Tibial artery (tissue), 4 donors: ENCODE measurements around the gene ERBB2.
"Not testable (repeated sequence)": the region's sequence is repeated elsewhere in the genome, so short reads cannot be mapped to it uniquely, and the experiment has no call there.

Experiments used
- DNase-seq, 2 donors: peaks; one replicate each; pipeline ENCODE4 v3.0.0-alpha.2; 2019
- H3K27ac ChIP-seq, 2 donors: fragments of 200-600 bp; sonication (generic) in 1 of 2; 1 replicate in 1 of 2; 2 replicates in 1 of 2; pipeline ENCODE4 v1.5.1; 2018 to 2019; ENCODE audit warnings: mild to moderate bottlenecking in 1 of 2
- H3K27me3 ChIP-seq, 2 donors: fragments of 200-600 bp; sonication (generic) in 1 of 2; one replicate each; pipeline versions ENCODE4 v1.5.1 to v1.6.0; 2016 to 2019
- H3K36me3 ChIP-seq, 3 donors: fragments of 200-600 bp; sonication (generic) in 2 of 3; one replicate each; pipeline ENCODE4 v1.5.1; 2016 to 2019; ENCODE audit warnings: mild to moderate bottlenecking in 2 of 3
- H3K4me1 ChIP-seq, 4 donors: fragments of 200-600 bp; sonication (generic) in 2 of 4; 1 replicate in 3 of 4; 2 replicates in 1 of 4; pipeline ENCODE4 v1.5.1; 2016 to 2019
- H3K4me3 ChIP-seq, 2 donors: fragments of 200-600 bp; sonication (generic) in 1 of 2; 1 replicate in 1 of 2; 2 replicates in 1 of 2; pipeline ENCODE4 v1.5.1; 2018 to 2019; ENCODE audit warnings: mild to moderate bottlenecking in 2 of 2
- H3K9me3 ChIP-seq, 3 donors: fragments of 200-600 bp; sonication (generic) in 1 of 3; one replicate each; pipeline ENCODE4 v1.5.1; 2016 to 2019
- intact Hi-C: fragments of 100-400 bp; cut with DNase I; formaldehyde crosslinking; loops from one replicate; pipeline ENCODE4 v1.15.0; 2023; ENCODE audit warnings: low total_unique reads
- TF ChIP-seq, protein P1 (sequence below), 2 experiments: fragments of 200-600 bp in 1 of 2; fragments of 450-650 bp in 1 of 2; IDR thresholded peaks; one replicate each; pipeline ENCODE4 v1.5.1; 2017 to 2019; ENCODE audit warnings: antibody characterized with exemption in 2 of 2, mild to moderate bottlenecking in 1 of 2, moderate library complexity in 1 of 2

Gene ERBB2

DNA sequence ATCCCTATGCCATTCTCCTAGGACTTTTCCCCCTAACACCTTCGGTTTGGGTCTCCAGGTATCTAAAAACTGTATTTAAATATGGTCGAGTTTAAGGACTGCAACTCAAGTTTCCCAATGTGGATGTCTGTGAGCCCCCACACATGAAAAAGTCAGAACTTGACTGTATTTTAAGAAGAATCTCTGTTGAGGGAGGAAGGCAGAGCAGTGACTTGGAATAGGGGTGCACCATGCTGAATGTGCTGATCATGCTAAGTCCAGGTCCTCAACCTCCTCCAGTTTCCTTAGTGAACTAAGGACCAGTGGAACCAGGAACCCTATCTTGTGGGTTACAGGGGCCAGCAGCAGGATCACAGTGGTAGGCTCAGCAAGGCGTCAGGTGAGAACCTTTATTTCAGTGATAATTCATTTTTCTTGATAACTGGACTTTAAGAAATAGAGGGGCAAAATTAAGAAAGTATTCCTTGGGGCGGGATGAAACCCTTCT lies 57.4 kb downstream of the ERBB2 start:
- TF ChIP-seq, protein P1, sequence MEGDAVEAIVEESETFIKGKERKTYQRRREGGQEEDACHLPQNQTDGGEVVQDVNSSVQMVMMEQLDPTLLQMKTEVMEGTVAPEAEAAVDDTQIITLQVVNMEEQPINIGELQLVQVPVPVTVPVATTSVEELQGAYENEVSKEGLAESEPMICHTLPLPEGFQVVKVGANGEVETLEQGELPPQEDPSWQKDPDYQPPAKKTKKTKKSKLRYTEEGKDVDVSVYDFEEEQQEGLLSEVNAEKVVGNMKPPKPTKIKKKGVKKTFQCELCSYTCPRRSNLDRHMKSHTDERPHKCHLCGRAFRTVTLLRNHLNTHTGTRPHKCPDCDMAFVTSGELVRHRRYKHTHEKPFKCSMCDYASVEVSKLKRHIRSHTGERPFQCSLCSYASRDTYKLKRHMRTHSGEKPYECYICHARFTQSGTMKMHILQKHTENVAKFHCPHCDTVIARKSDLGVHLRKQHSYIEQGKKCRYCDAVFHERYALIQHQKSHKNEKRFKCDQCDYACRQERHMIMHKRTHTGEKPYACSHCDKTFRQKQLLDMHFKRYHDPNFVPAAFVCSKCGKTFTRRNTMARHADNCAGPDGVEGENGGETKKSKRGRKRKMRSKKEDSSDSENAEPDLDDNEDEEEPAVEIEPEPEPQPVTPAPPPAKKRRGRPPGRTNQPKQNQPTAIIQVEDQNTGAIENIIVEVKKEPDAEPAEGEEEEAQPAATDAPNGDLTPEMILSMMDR (IDR thresholded peaks at IDR 0.05), result no peak
- H3K27me3 ChIP-seq, result peaks cover 0 to 17% of the 10 kb centered on the region in 2 donors

DNA sequence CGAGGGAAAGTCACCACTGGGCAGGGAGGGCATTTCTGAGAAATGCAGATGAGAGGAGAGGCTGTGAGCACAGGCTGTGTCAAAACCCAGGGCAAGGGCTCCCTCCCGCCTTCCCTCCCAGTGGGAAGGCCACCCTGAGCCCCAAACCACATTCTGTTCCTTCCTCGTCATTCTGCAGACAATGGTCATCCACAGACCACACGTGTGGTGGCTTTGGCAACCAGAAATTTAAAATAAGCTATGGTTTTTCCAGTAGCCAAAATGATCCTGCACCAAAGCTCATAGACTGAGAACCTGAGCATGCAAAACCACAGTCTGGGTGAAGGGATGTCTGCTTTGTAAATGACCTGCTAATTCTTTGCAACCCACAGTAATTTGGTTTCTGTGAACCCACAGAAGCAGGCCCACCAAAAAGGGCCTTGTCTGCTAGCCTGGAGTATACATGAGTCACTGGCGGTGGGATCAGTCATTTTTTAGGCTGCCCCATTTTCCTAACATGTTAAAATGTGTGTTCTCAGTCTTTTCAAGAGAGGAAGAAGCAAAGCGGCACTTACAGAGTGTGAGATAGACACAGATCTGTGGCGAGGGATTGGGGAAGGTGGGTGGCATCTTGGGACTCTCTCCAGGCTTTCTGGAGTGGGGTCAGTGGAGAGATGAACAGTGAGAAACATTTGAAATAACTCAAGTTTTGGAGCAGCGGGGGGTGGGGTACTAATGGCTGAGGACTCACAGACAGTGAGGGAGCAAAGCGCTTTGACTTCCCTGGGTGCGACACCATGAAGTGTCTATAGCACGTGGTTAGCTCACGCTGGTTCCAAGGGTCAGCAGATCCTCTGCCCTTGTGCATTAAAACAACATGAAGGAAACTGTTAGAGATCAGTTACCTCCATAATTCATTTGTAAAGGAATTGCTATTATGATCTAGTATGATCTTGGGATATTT lies 58.3 kb downstream of the ERBB2 start:
- peaks cover 0 to 17% (median 11%) of the 10 kb centered on the region in 4 donors for H3K4me1 ChIP-seq
- no peaks in the 10 kb centered on the region for H3K9me3 ChIP-seq
- H3K4me3 ChIP-seq, result no peak overlapping the region
- peaks cover 0 to 21% of the 10 kb centered on the region in 2 donors for H3K27me3 ChIP-seq
- DNase-seq, result no peak
- TF ChIP-seq, protein P1 (IDR thresholded peaks at IDR 0.05), result no peak
- no peak overlapping the region for H3K27ac ChIP-seq
- intact Hi-C loops, result loop anchor here (10.0 kb wide), 1 partner anchor 217 kb away; no protein-coding TSS in a partner anchor
- H3K36me3 ChIP-seq, result no peaks in the 10 kb centered on the region

More for the DNA sequence above, 57.4 kb downstream of the ERBB2 start:
- peaks cover 0 to 21% (median 12%) of the 10 kb centered on the region in 4 donors for H3K4me1 ChIP-seq
- H3K4me3 ChIP-seq, result no peak overlapping the region
- peak in 1 of 2 donors; percentile 19 for DNase-seq
- no peaks in the 10 kb centered on the region for H3K9me3 ChIP-seq
- H3K27ac ChIP-seq, result no peak overlapping the region
- intact Hi-C loops, result loop anchor here (10.0 kb wide), 1 partner anchor 218 kb away; no protein-coding TSS in a partner anchor
- no peaks in the 10 kb centered on the region for H3K36me3 ChIP-seq

DNA sequence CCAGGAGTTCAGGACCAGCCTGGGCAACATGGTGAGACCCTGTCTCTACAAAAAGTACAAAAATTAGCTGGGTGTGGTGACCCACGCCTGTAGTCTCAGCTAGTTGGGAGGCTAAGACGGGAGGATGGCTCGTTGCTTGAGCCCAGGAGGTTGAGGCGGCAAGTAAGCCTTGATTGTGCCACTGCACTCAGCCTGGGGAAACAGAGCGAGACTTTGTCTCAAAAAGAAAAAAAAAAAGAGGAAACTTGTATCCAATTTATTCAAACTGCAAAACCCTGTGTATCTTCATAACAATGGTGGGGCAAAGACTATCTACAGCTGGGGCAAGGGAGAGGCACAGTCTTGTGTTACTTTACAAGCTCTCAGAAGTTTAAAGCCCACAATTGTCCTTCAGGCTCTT lies 59.3 kb downstream of the ERBB2 start:
- Histone ChIP-seq H3K4me1 (peaks cover 0 to 8% (median 4%) of the 10 kb centered on the region in 4 donors), H3K27ac (no peak overlapping the region), H3K36me3 (no peaks in the 10 kb centered on the region), H3K27me3 (peaks cover 0 to 27% of the 10 kb centered on the region in 2 donors), H3K9me3 (no peaks in the 10 kb centered on the region), H3K4me3 (no peak overlapping the region)
- DNase-seq, result no peak
- TF ChIP-seq, protein P1 (IDR thresholded peaks at IDR 0.05), result no peak
- intact Hi-C loops, result loop anchor here (10.0 kb wide), 1 partner anchor 216 kb away; no protein-coding TSS in a partner anchor

DNA sequence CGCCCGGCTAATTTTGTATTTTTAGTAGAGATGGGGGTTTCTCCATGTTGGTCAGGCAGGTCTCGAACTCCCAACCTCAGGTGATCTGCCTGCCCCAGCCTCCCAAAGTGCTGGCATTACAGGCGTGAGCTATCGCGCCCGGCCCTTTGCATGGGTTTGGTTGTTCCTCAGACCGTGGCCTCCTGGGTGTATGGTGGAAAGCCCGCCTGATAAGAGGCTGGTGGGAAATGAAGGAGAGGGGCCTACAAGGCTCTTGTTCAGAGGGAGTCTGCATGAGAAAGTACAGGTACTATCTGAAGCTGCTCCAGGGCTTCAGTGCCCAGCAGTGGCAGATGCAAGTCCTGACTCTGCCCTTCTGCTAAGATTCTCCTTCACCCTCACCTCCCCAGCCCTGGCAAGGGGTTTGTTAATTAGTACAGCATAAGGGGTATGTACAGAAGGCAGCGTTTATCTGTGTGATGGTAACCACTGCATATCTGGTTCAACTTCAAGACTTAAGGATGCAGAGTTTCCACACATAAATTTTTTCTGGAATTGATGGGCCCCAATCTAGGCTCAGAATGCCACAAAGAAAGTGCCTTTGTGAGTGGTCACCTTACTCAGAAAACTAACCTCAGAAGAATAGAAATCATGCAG lies 62.1 kb downstream of the ERBB2 start:
- DNase-seq, result no peak
- no peaks in the 10 kb centered on the region for H3K4me1 ChIP-seq
- H3K27ac ChIP-seq, result no peak overlapping the region
- no peaks in the 10 kb centered on the region for H3K36me3 ChIP-seq
- H3K9me3 ChIP-seq, result no peaks in the 10 kb centered on the region
- intact Hi-C loops, result no loop called here
- peaks cover 0 to 41% of the 10 kb centered on the region in 2 donors for H3K27me3 ChIP-seq
- no peak overlapping the region for H3K4me3 ChIP-seq
- TF ChIP-seq, protein P1 (IDR thresholded peaks at IDR 0.05), result no peak

DNA sequence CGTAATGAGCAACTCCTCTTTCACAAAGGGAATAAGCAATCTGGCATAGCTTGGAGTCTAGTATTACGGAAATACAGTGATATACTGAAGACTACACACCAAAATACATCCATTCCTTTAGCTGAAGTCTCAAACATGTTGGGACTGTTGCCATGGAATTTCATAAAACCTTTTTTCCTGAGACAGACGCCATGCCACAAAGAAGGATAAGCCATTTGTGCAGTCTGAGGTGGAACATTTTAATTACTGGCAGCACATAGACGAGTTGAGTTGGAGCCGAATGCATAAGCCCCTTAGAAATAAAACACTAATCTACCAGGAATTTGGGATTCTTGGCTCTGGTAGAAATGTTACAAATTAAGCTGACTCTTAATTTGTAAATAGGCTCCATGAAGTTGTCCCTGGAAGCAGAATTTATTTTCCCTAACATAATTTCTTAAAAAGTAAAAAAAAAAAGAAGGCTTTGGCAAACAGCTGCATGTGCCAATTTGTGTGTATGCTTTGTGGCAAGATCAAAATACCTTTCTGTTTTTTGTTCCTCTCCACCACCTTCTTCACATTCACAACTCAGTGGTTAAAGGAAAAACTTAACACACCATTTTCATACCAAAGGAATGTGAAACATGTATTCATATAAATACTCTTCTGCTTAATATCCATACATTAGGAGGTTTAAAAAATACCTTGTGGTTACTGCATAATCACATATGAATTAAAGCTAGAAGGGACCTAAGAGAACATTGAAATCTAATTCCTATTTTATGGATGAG lies 63.4 kb downstream of the ERBB2 start:
- H3K36me3 ChIP-seq, result no peaks in the 10 kb centered on the region
- TF ChIP-seq, protein P1 (IDR thresholded peaks at IDR 0.05), result no peak
- H3K9me3 ChIP-seq, result no peaks in the 10 kb centered on the region
- intact Hi-C loops, result no loop called here
- H3K27ac ChIP-seq, result no peak overlapping the region
- no peak overlapping the region for H3K4me3 ChIP-seq
- no peak for DNase-seq
- H3K27me3 ChIP-seq, result peaks cover 0 to 41% of the 10 kb centered on the region in 2 donors
- H3K4me1 ChIP-seq, result no peaks in the 10 kb centered on the region

DNA sequence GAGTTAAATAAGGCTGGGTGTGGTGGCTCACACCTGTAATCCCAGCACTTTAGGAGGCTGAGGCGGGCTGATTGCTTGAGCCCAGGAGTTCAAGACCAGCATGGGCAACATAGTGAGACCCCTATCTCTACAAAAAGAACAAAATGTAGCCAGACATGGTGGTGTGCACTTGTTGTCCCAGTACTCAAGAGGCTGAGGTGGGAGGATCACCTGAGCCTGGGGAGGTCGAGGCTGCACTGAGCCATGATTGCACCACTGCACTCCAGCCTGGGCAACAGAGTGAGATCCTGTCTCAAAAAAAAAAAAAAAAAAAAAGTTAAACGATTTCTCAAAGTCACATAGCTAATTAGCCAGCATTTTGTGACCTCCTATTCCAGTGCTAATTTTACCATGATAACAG lies 64.3 kb downstream of the ERBB2 start:
- H3K27me3 ChIP-seq, result peaks cover 0 to 41% of the 10 kb centered on the region in 2 donors
- H3K4me3 ChIP-seq, H3K36me3 ChIP-seq, H3K27ac ChIP-seq, H3K4me1 ChIP-seq, DNase-seq, intact Hi-C loops, H3K9me3 ChIP-seq: not testable (repeated sequence)
